Hindlimb muscle (tissue), 1 donor: Measurements from ENCODE around the gene SERPINA12. TPM values are rescaled to one million over a fixed set of nuclear protein-coding genes. Genes with fewer than 3 reads are reported as not detected.
A peak's percentile ranks its signal among the peaks of the same experiment; 100 is the strongest.
"Not testable (repeated sequence)": the region's sequence is repeated elsewhere in the genome, so short reads cannot be mapped to it uniquely, and the experiment has no call there.

Experiments
- DNase-seq: peaks from one replicate; pipeline ENCODE4 v3.0.0-alpha.2; 2013
- polyA plus RNA-seq: library from polyadenylated mRNA; unstranded; fragments of 120-200 nt; gene quantifications from one replicate; pipeline ENCODE4 v1.2.1, GENCODE V29; 2013; ENCODE audit not compliant: insufficient read length

Gene SERPINA12
- polyA plus RNA-seq, 1 donor: not detected

GRCh38 chr14:94486883-94487282, 22.4 kb downstream of the SERPINA12 start:
- DNase-seq: no peak

GRCh38 chr14:94485944-94486841, 23.1 kb downstream of the SERPINA12 start:
- DNase-seq: peak; percentile 49

GRCh38 chr14:94484481-94484880, 24.8 kb downstream of the SERPINA12 start:
- DNase-seq: no peak

GRCh38 chr14:94483729-94484275, 25.5 kb downstream of the SERPINA12 start:
- DNase-seq: no peak

GRCh38 chr14:94483071-94483451, 26.2 kb downstream of the SERPINA12 start:
- no peak for DNase-seq

- not testable (repeated sequence) for DNase-seq
Observed at GRCh38 chr14:94482132-94483070, 26.9 kb downstream of the SERPINA12 start.

- no peak for DNase-seq
Observed at GRCh38 chr14:94481468-94482131, 27.7 kb downstream of the SERPINA12 start.

GRCh38 chr14:94480809-94481208, 28.5 kb downstream of the SERPINA12 start:
- no peak for DNase-seq

GRCh38 chr14:94478420-94478819, 30.8 kb downstream of the SERPINA12 start:
- no peak for DNase-seq

- no peak for DNase-seq
Observed at GRCh38 chr14:94476023-94476422, 33.2 kb downstream of the SERPINA12 start, which contains the start of gene SERPINA9. Gene SERPINA9, minus strand, starts transcription at chr14:94476197. Its CDS starts 6,357 bp downstream, at chr14:94469840.

- no peak for DNase-seq
Observed at GRCh38 chr14:94474581-94475031, 34.7 kb downstream of the SERPINA12 start.

- no peak for DNase-seq
Observed at GRCh38 chr14:94473666-94474410, 35.4 kb downstream of the SERPINA12 start.

GRCh38 chr14:94472842-94473241, 36.4 kb downstream of the SERPINA12 start:
- DNase-seq: no peak

- no peak for DNase-seq
Observed at GRCh38 chr14:94471045-94471444, 38.2 kb downstream of the SERPINA12 start.

- DNase-seq: no peak
Observed at GRCh38 chr14:94470311-94470710, 39.0 kb downstream of the SERPINA12 start.

- DNase-seq: no peak
Observed at GRCh38 chr14:94469261-94469660, 40.0 kb downstream of the SERPINA12 start.

GRCh38 chr14:94467728-94468520, 41.3 kb downstream of the SERPINA12 start:
- no peak for DNase-seq

GRCh38 chr14:94466706-94467370, 42.4 kb downstream of the SERPINA12 start:
- DNase-seq: no peak

- DNase-seq: no peak
Observed at GRCh38 chr14:94465042-94465441, 44.2 kb downstream of the SERPINA12 start.

GRCh38 chr14:94464290-94464689, 45.0 kb downstream of the SERPINA12 start:
- no peak for DNase-seq
